ENCODE measurements around the gene TBX2. TPM values are rescaled to one million over a fixed set of nuclear protein-coding genes. Genes with fewer than 3 reads are reported as not detected.
"Not testable (repeated sequence)": the region's sequence is repeated elsewhere in the genome, so short reads cannot be mapped to it uniquely, and the experiment has no call there.

Gene TBX2
- total and polyA plus RNA-seq, 2 donors from 2014 or later = 66.4 to 122 TPM

- Histone ChIP-seq H3K27me3 (ENCODE audit: control insufficient read depth, insufficient read depth, low read length) (no peaks in the 10 kb centered on the region), H3K9ac (ENCODE audit: low read length in 3 of 3) (no peak overlapping the region), H3K36me3 (ENCODE audit: control insufficient read depth in 2 of 3, insufficient read depth in 3 of 3, low read length in 3 of 3) (no peaks in the 10 kb centered on the region), H3K4me1 (ENCODE audit: control insufficient read depth in 2 of 3, insufficient read depth in 2 of 3, low read depth in 1 of 3, low read length in 3 of 3) (no peaks in the 10 kb centered on the region), H3K27ac (ENCODE audit: low read depth in 2 of 2, low read length in 2 of 2) (no peak overlapping the region), H3K4me3 (ENCODE audit: low read length in 3 of 3) (no peak overlapping the region), H3K9me3 (ENCODE audit: control insufficient read depth in 2 of 3, insufficient read depth in 1 of 3, low read length in 3 of 3) (peaks cover 0 to 7% (median 6%) of the 10 kb centered on the region in 3 donors)
- TF ChIP-seq CTCF (IDR thresholded peaks at IDR 0.05; ENCODE audit: borderline replicate concordance, extremely low read depth, insufficient read depth) = no peak
- no peak for DNase-seq
- intact Hi-C loops (cut with DNase I) = no loop called here
- no peak for FAIRE-seq
Observed at GRCh38 chr17:61436995-61437704, 37.5 kb downstream of the TBX2 start.

DNA sequence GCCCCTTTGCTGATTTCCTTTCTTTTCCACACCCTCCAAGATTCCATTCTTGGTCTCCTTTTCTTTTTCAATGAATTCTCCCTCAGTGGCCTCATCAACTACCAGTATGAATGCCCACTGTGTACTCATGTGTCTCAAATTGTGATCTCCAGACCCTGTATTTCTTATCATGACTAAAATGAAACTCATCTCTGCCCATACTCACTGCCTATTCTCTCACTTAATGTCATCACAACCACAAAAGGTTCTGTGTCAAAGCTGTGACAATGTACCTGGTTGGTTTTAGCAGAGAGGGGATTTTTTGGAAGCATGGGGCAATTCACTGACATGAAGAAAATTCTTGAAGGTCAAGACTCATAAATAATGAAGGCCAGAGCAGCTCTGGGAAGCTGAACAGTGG lies 41.1 kb downstream of the TBX2 start:
- no peak overlapping the region for H3K4me3 ChIP-seq (ENCODE audit: low read length in 3 of 3)
- no peaks in the 10 kb centered on the region for H3K36me3 ChIP-seq (ENCODE audit: control insufficient read depth in 2 of 3, insufficient read depth in 3 of 3, low read length in 3 of 3)
- peaks cover 0 to 6% (median 2%) of the 10 kb centered on the region in 3 donors for H3K9me3 ChIP-seq (ENCODE audit: control insufficient read depth in 2 of 3, insufficient read depth in 1 of 3, low read length in 3 of 3)
- no peak for TF ChIP-seq CTCF (IDR thresholded peaks at IDR 0.05; ENCODE audit: borderline replicate concordance, extremely low read depth, insufficient read depth)
- no peak overlapping the region for H3K27ac ChIP-seq (ENCODE audit: low read depth in 2 of 2, low read length in 2 of 2)
- FAIRE-seq (no peak), DNase-seq (no peak)
- H3K4me1 ChIP-seq (ENCODE audit: control insufficient read depth in 2 of 3, insufficient read depth in 2 of 3, low read depth in 1 of 3, low read length in 3 of 3) = no peaks in the 10 kb centered on the region
- no peaks in the 10 kb centered on the region for H3K27me3 ChIP-seq (ENCODE audit: control insufficient read depth, insufficient read depth, low read length)
- no peak overlapping the region for H3K9ac ChIP-seq (ENCODE audit: low read length in 3 of 3)
- intact Hi-C loops (cut with DNase I) = no loop called here

DNA sequence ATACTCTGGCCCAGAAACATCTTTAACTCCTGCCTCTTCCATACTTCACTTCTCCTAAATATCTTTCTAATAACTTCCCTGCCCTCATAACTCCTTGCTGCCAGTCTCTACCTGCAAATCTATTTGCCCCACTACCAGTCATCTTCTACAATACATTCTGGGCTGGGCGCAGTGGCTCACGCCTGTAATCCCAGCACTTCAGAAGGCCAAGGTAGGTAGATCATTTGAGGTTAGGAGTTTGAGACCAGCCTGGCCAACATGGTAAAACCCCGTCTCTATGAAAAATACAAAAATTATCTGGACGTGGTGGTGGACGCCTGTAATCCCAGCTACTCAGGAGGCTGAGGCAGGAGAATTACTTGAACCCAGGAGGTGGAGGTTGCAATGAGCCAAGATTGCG lies 41.9 kb downstream of the TBX2 start:
- H3K4me3 ChIP-seq (ENCODE audit: low read length in 3 of 3); H3K4me1 ChIP-seq (ENCODE audit: control insufficient read depth in 2 of 3, insufficient read depth in 2 of 3, low read depth in 1 of 3, low read length in 3 of 3); FAIRE-seq; H3K9ac ChIP-seq (ENCODE audit: low read length in 3 of 3); H3K27ac ChIP-seq (ENCODE audit: low read depth in 2 of 2, low read length in 2 of 2); H3K36me3 ChIP-seq (ENCODE audit: control insufficient read depth in 2 of 3, insufficient read depth in 3 of 3, low read length in 3 of 3); intact Hi-C loops (cut with DNase I); H3K27me3 ChIP-seq (ENCODE audit: control insufficient read depth, insufficient read depth, low read length); H3K9me3 ChIP-seq (ENCODE audit: control insufficient read depth in 2 of 3, insufficient read depth in 1 of 3, low read length in 3 of 3); DNase-seq: not testable (repeated sequence)

- no peak for FAIRE-seq
- DNase-seq = no peak
- H3K27me3 ChIP-seq (ENCODE audit: control insufficient read depth, insufficient read depth, low read length) = no peaks in the 10 kb centered on the region
- intact Hi-C loops (cut with DNase I) = no loop called here
- H3K9me3 ChIP-seq (ENCODE audit: control insufficient read depth in 2 of 3, insufficient read depth in 1 of 3, low read length in 3 of 3) = no peaks in the 10 kb centered on the region
- H3K27ac ChIP-seq (ENCODE audit: low read depth in 2 of 2, low read length in 2 of 2) = no peak overlapping the region
- no peak overlapping the region for H3K9ac ChIP-seq (ENCODE audit: low read length in 3 of 3)
- no peaks in the 10 kb centered on the region for H3K4me1 ChIP-seq (ENCODE audit: control insufficient read depth in 2 of 3, insufficient read depth in 2 of 3, low read depth in 1 of 3, low read length in 3 of 3)
- no peak for TF ChIP-seq CTCF (IDR thresholded peaks at IDR 0.05; ENCODE audit: borderline replicate concordance, extremely low read depth, insufficient read depth)
- H3K4me3 ChIP-seq (ENCODE audit: low read length in 3 of 3) = no peak overlapping the region
- no peaks in the 10 kb centered on the region for H3K36me3 ChIP-seq (ENCODE audit: control insufficient read depth in 2 of 3, insufficient read depth in 3 of 3, low read length in 3 of 3)
Observed at GRCh38 chr17:61442136-61442775, 42.6 kb downstream of the TBX2 start.

All from kidney (tissue), 14 donors.